ENCODE results near the gene RIN2. TPM values are rescaled to one million over a fixed set of nuclear protein-coding genes. Genes with fewer than 3 reads are reported as not detected.

Gene RIN2
- total RNA-seq, 2 experiments from 2014 or later, result 0.17 to 0.33 TPM

DNA sequence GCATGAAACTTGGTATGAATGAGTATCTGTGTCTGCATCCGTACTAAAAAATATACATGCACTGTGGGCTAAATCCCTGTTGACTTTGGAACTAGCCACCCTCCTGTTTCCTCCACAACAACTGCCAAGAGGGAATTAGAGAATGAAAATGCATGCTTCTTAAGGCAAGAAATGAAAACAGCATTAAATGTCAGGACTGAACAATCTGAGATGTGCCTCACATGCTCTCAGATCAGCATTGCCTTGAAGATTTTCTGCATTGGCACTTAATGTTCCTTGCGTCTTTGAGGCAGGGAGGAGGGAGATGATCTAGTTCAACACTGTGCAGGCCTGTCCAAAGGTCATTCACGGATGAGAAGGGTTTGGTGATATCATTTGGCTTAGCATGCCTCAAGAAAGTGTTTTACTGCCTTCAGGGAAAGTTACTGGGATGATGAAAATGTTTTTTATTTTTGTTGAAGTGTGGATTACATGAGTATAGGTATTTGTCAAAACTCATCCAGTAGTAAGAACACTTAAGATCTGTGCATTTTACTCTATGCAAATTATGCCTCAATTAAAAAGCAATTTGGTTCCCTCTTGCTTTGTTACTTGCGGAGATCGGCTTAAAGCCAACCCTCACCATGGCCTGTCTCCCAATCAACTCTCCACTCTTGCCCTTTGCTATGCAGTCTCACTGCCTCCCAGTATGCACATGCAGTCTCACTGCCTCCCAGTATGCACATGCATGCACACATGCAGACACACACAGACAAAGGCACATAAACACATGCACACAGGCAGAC is 47.5 kb upstream of the RIN2 start:
- Histone ChIP-seq H3K9me3 (ENCODE audit: control insufficient read depth in 1 of 2, insufficient read depth in 1 of 2, low read length in 2 of 2) (peaks cover 0 to 12% of the 10 kb centered on the region in 2 experiments), H3K27me3 (ENCODE audit: control insufficient read depth in 1 of 2, insufficient read depth in 2 of 2, low read length in 2 of 2) (no peaks in the 10 kb centered on the region), H3K4me3 (ENCODE audit: low read length) (no peak overlapping the region), H3K4me1 (ENCODE audit: insufficient read depth, low read length) (no peaks in the 10 kb centered on the region), H3K27ac (ENCODE audit: low read depth in 1 of 2, low read length in 2 of 2) (no peak overlapping the region), H3K36me3 (ENCODE audit: insufficient read depth, low read length) (no peaks in the 10 kb centered on the region)
- peaks cover 4% of the 10 kb centered on the region for H3K27me3 Mint-ChIP-seq
- H3K9me3 Mint-ChIP-seq, result no peaks in the 10 kb centered on the region
- CTCF ChIA-PET, result no interaction called here
- TF ChIP-seq, protein P1, sequence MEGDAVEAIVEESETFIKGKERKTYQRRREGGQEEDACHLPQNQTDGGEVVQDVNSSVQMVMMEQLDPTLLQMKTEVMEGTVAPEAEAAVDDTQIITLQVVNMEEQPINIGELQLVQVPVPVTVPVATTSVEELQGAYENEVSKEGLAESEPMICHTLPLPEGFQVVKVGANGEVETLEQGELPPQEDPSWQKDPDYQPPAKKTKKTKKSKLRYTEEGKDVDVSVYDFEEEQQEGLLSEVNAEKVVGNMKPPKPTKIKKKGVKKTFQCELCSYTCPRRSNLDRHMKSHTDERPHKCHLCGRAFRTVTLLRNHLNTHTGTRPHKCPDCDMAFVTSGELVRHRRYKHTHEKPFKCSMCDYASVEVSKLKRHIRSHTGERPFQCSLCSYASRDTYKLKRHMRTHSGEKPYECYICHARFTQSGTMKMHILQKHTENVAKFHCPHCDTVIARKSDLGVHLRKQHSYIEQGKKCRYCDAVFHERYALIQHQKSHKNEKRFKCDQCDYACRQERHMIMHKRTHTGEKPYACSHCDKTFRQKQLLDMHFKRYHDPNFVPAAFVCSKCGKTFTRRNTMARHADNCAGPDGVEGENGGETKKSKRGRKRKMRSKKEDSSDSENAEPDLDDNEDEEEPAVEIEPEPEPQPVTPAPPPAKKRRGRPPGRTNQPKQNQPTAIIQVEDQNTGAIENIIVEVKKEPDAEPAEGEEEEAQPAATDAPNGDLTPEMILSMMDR (IDR thresholded peaks at IDR 0.05), result no peak
- H3K36me3 Mint-ChIP-seq (ENCODE audit: low read depth), result no peaks in the 10 kb centered on the region
- DNase-seq, result no peak
- no peak overlapping the region for H3K4me3 Mint-ChIP-seq
- no peak overlapping the region for H3K27ac Mint-ChIP-seq
- no peaks in the 10 kb centered on the region for H3K4me1 Mint-ChIP-seq (ENCODE audit: low read depth)
- POLR2A ChIA-PET, result no interaction called here
- ATAC-seq (ENCODE audit: poor library complexity), result no peak
- intact Hi-C loops (cut with DNase I, micrococcal nuclease), result no loop called here

DNA sequence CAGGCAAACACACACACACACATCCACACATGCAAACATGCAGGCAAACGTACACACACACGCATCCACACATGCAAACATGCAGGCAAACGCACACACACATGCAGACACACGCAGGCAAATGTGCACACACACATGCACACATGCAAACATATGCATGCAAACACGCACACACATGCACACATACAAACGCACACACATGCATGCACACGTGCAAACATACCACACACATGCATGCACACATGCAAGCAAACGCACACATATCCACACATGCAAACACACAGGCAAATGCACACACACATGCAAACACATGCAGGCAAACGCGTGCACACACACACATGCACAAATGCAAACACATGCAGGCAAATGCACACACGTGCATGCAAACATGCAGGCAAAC is 46.9 kb upstream of the RIN2 start:
- DNase-seq, result no peak
- no peaks in the 10 kb centered on the region for H3K4me1 Mint-ChIP-seq (ENCODE audit: low read depth)
- H3K27ac ChIP-seq (ENCODE audit: low read depth in 1 of 2, low read length in 2 of 2), result no peak overlapping the region
- peaks cover 4% of the 10 kb centered on the region for H3K27me3 Mint-ChIP-seq
- no peaks in the 10 kb centered on the region for H3K36me3 ChIP-seq (ENCODE audit: insufficient read depth, low read length)
- H3K4me3 Mint-ChIP-seq, result no peak overlapping the region
- H3K4me3 ChIP-seq (ENCODE audit: low read length), result no peak overlapping the region
- ChIA-PET POLR2A (no interaction called here), CTCF (no interaction called here)
- TF ChIP-seq, protein P1 (IDR thresholded peaks at IDR 0.05), result no peak
- H3K9me3 Mint-ChIP-seq, result no peaks in the 10 kb centered on the region
- H3K9me3 ChIP-seq (ENCODE audit: control insufficient read depth in 1 of 2, insufficient read depth in 1 of 2, low read length in 2 of 2), result peaks cover 5 to 15% of the 10 kb centered on the region in 2 experiments
- no peaks in the 10 kb centered on the region for H3K36me3 Mint-ChIP-seq (ENCODE audit: low read depth)
- no peaks in the 10 kb centered on the region for H3K27me3 ChIP-seq (ENCODE audit: control insufficient read depth in 1 of 2, insufficient read depth in 2 of 2, low read length in 2 of 2)
- no peak overlapping the region for H3K27ac Mint-ChIP-seq
- no peak for ATAC-seq (ENCODE audit: poor library complexity)
- H3K4me1 ChIP-seq (ENCODE audit: insufficient read depth, low read length), result no peaks in the 10 kb centered on the region
- intact Hi-C loops (cut with DNase I, micrococcal nuclease), result no loop called here

- ATAC-seq (ENCODE audit: poor library complexity), result no peak
- DNase-seq, result no peak
- TF ChIP-seq, protein P1 (IDR thresholded peaks at IDR 0.05), result no peak
- H3K27me3 Mint-ChIP-seq, result peaks cover 4% of the 10 kb centered on the region
- no peaks in the 10 kb centered on the region for H3K36me3 ChIP-seq (ENCODE audit: insufficient read depth, low read length)
- no peaks in the 10 kb centered on the region for H3K4me1 Mint-ChIP-seq (ENCODE audit: low read depth)
- H3K27ac ChIP-seq (ENCODE audit: low read depth in 1 of 2, low read length in 2 of 2), result no peak overlapping the region
- H3K4me1 ChIP-seq (ENCODE audit: insufficient read depth, low read length), result no peaks in the 10 kb centered on the region
- H3K27ac Mint-ChIP-seq, result no peak overlapping the region
- ChIA-PET POLR2A (no interaction called here), CTCF (no interaction called here)
- H3K4me3 Mint-ChIP-seq, result no peak overlapping the region
- no peaks in the 10 kb centered on the region for H3K36me3 Mint-ChIP-seq (ENCODE audit: low read depth)
- intact Hi-C loops (cut with DNase I, micrococcal nuclease), result no loop called here
- no peaks in the 10 kb centered on the region for H3K27me3 ChIP-seq (ENCODE audit: control insufficient read depth in 1 of 2, insufficient read depth in 2 of 2, low read length in 2 of 2)
- no peak overlapping the region for H3K4me3 ChIP-seq (ENCODE audit: low read length)
- H3K9me3 Mint-ChIP-seq, result peaks cover 2% of the 10 kb centered on the region
- H3K9me3 ChIP-seq (ENCODE audit: control insufficient read depth in 1 of 2, insufficient read depth in 1 of 2, low read length in 2 of 2), result peaks cover 17 to 26% of the 10 kb centered on the region in 2 experiments
Measured at GRCh38 chr20:19712721-19713260, 45.3 kb upstream of the RIN2 start.

All from CD4-positive, alpha-beta T cell (primary cell).